ENCODE results near the gene SLIT1.

Gene SLIT1

DNA sequence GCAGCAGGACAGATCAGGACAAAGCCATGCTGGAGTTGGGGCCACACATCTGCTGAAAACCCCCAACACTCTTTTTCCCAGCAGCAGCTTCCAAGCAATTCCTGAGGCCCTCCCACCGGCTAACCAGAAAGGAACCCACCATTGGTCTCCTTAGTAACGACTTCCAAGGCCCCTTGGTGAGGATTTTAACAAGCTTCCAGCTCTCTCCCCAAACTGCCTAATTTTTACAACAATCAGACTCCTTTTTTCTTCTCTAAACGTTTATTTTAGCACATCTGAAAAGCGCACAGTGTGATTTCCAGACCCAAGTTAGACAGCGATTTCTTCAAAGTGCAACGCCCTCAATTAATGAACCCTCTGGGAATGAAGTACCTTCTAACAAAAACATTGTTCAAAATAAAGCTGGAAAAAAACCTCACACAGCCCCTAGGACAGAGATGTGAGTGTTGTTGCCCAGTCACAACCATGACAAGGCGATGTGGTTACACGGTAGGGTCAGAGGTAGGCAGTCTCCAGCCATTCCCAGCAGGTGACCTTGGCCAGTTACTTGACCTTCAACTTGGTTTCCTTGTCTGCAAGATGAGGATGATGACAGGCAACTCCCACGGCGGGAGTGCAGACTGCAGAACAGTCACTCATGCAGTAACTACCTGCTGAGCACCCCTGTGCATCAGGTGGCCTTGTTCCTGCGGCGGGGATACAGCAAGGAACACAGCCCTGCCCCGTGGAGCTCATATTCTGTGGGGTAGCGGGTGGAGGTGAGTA is 82.3 kb downstream of the SLIT1 start:
- no peak for TF ChIP-seq JUND (IDR thresholded peaks at IDR 0.05; ENCODE audit: low read depth)
- no peak for DNase-seq (ENCODE audit: low read depth in 1 of 2, low spot score in 1 of 2)
- in situ Hi-C loops (cut with HindIII; ENCODE audit: low pct_unique_long_range_greater_than_20kb, low sequenced_read_pairs), result no loop called here

GRCh38 chr10:97102441-97102840 is 83.3 kb downstream of the SLIT1 start:
- TF ChIP-seq JUND (IDR thresholded peaks at IDR 0.05; ENCODE audit: low read depth), result no peak
- DNase-seq (ENCODE audit: low read depth in 1 of 2, low spot score in 1 of 2), result no peak
- in situ Hi-C loops (cut with HindIII; ENCODE audit: low pct_unique_long_range_greater_than_20kb, low sequenced_read_pairs), result no loop called here

DNA sequence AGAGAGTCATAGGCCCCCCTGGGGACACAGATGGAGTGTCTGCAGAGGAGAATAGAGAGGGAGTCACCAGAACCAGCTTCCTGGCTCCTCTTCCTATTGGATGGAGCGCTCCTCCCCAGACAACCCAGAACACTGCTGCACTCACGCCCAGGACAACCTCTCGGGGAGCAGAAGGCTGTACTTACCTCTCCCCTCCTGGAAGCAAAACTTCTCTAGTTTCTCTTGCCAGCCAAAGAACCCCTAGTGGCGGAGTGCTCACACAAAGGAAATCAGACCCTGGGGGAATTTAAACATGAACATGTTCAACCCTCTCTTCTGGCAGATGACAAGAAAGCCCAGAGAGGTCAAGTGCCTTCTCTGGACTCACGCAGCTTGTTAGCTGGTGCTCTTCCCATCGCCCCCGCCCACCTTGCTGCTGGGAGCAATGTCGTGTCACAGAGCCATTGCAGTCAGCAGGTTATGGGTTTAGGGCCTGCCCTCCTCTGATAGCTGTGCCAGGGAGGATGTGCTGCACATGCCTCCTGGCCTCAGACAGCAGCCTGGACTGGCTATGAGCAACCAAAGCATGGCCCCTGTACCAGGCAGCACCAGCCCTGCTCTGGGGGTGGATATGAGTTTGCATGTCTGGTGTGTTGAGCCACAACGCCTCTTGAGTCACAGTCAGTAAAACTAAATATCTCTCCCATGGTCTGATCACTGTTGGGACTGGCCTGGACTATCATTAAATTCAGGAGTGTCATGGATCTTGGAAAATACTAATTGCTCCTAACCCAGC is 84.4 kb downstream of the SLIT1 start:
- no peak for DNase-seq (ENCODE audit: low read depth in 1 of 2, low spot score in 1 of 2)
- in situ Hi-C loops (cut with HindIII; ENCODE audit: low pct_unique_long_range_greater_than_20kb, low sequenced_read_pairs), result no loop called here
- TF ChIP-seq JUND (IDR thresholded peaks at IDR 0.05; ENCODE audit: low read depth), result no peak

DNA sequence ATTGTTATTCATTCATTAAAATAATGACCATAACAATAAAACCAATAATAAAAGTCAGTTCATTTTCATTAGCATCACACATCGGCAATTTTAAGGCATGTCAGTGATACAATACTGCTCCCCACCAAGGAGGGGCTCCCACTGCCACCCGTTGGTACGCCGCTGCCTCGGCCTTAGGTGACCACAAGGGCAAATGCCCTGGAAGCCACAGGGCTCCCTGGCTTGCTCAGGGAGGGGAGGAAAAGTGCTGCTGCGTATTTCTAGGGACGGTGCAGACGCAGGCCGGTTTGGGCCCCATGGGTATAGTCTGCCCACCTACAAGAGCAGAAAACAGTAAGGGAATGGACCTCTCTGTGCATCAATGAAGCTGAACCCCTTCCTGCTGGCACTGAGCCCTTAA is 85.1 kb downstream of the SLIT1 start:
- in situ Hi-C loops (cut with HindIII; ENCODE audit: low pct_unique_long_range_greater_than_20kb, low sequenced_read_pairs), result no loop called here
- DNase-seq (ENCODE audit: low read depth in 1 of 2, low spot score in 1 of 2), result no peak
- TF ChIP-seq JUND (IDR thresholded peaks at IDR 0.05; ENCODE audit: low read depth), result no peak

DNA sequence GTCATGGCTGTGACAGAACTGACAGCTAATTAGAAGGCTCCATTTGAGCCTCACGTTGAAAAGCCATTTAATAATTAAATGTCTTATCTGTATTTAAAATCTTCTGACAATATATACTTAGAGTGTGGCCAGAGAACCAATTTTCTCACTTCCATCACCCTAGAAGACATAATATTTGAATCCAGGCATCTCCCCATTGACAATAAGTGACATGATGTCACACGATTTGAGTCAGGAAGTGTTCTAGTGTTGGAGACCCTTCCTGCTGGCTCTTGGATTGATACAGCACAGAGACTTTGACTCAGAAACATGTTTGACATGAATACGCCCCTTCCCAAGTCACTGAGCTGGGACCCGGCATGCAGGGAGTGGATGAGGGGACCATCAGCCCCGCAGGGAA is 85.9 kb downstream of the SLIT1 start:
- DNase-seq (ENCODE audit: low read depth in 1 of 2, low spot score in 1 of 2), result no peak
- in situ Hi-C loops (cut with HindIII; ENCODE audit: low pct_unique_long_range_greater_than_20kb, low sequenced_read_pairs), result no loop called here
- TF ChIP-seq JUND (IDR thresholded peaks at IDR 0.05; ENCODE audit: low read depth), result no peak

GRCh38 chr10:97099089-97099488 is 86.7 kb downstream of the SLIT1 start:
- no peak for TF ChIP-seq JUND (IDR thresholded peaks at IDR 0.05; ENCODE audit: low read depth)
- in situ Hi-C loops (cut with HindIII; ENCODE audit: low pct_unique_long_range_greater_than_20kb, low sequenced_read_pairs), result no loop called here
- no peak for DNase-seq (ENCODE audit: low read depth in 1 of 2, low spot score in 1 of 2)

GRCh38 chr10:97097084-97097433 is 88.7 kb downstream of the SLIT1 start:
- TF ChIP-seq JUND (IDR thresholded peaks at IDR 0.05; ENCODE audit: low read depth), result no peak
- in situ Hi-C loops (cut with HindIII; ENCODE audit: low pct_unique_long_range_greater_than_20kb, low sequenced_read_pairs), result no loop called here
- DNase-seq (ENCODE audit: low read depth in 1 of 2, low spot score in 1 of 2), result no peak

- in situ Hi-C loops (cut with HindIII; ENCODE audit: low pct_unique_long_range_greater_than_20kb, low sequenced_read_pairs), result no loop called here
- TF ChIP-seq JUND (IDR thresholded peaks at IDR 0.05; ENCODE audit: low read depth), result no peak
- no peak for DNase-seq (ENCODE audit: low read depth in 1 of 2, low spot score in 1 of 2)
These were observed 89.3 kb downstream of the SLIT1 start for GRCh38 chr10:97096261-97097083.

GRCh38 chr10:97095701-97096260 is 90.0 kb downstream of the SLIT1 start:
- no peak for TF ChIP-seq JUND (IDR thresholded peaks at IDR 0.05; ENCODE audit: low read depth)
- in situ Hi-C loops (cut with HindIII; ENCODE audit: low pct_unique_long_range_greater_than_20kb, low sequenced_read_pairs), result no loop called here
- DNase-seq (ENCODE audit: low read depth in 1 of 2, low spot score in 1 of 2), result no peak

GRCh38 chr10:97090644-97091043 is 95.1 kb downstream of the SLIT1 start:
- DNase-seq (ENCODE audit: low read depth in 1 of 2, low spot score in 1 of 2), result no peak
- in situ Hi-C loops (cut with HindIII; ENCODE audit: low pct_unique_long_range_greater_than_20kb, low sequenced_read_pairs), result no loop called here
- no peak for TF ChIP-seq JUND (IDR thresholded peaks at IDR 0.05; ENCODE audit: low read depth)

GRCh38 chr10:97090035-97090434 is 95.7 kb downstream of the SLIT1 start:
- in situ Hi-C loops (cut with HindIII; ENCODE audit: low pct_unique_long_range_greater_than_20kb, low sequenced_read_pairs), result no loop called here
- TF ChIP-seq JUND (IDR thresholded peaks at IDR 0.05; ENCODE audit: low read depth), result no peak
- DNase-seq (ENCODE audit: low read depth in 1 of 2, low spot score in 1 of 2), result no peak

GRCh38 chr10:97089209-97089870 is 96.4 kb downstream of the SLIT1 start:
- TF ChIP-seq JUND (IDR thresholded peaks at IDR 0.05; ENCODE audit: low read depth), result no peak
- DNase-seq (ENCODE audit: low read depth in 1 of 2, low spot score in 1 of 2), result no peak
- in situ Hi-C loops (cut with HindIII; ENCODE audit: low pct_unique_long_range_greater_than_20kb, low sequenced_read_pairs), result no loop called here

Measured in T47D (cell line).